SU-DHL-6 (cell line): ENCODE data around the gene CYBC1.

ENCODE experiments used
- H2AFZ ChIP-seq: fragments of 200-600 bp; sonication (generic); 2 replicates; pipeline ENCODE4 v1.6.1; 2014; ENCODE audit warnings: low read depth, mild to moderate bottlenecking, moderate library complexity, mixed read lengths, antibody characterized with exemption, low read length; ENCODE audit not compliant: severe bottlenecking
- H3F3A ChIP-seq: fragments of 200-600 bp; shearing (Covaris generic); 2 replicates; pipeline ENCODE4 v1.6.0; 2016; ENCODE audit warnings: antibody characterized with exemption, mild to moderate bottlenecking; ENCODE audit not compliant: insufficient read depth
- H3K27ac ChIP-seq: fragments of 200-600 bp; sonication (generic); 2 replicates; pipeline ENCODE4 v1.5.1; 2016; ENCODE audit warnings: low read depth, mild to moderate bottlenecking, low read length, moderate library complexity, mixed read lengths
- H3K27me3 ChIP-seq: fragments of 200-600 bp; sonication (generic), shearing (Covaris generic); 2 replicates; pipeline ENCODE4 v1.6.0; 2014; ENCODE audit warnings: mild to moderate bottlenecking, low read length
- H3K36me3 ChIP-seq: fragments of 200-600 bp; sonication (generic); 2 replicates; pipeline ENCODE4 v1.6.1; 2014; ENCODE audit warnings: mild to moderate bottlenecking, low read length, mixed read lengths
- H3K4me2 ChIP-seq: fragments of 300-600, 200-600 bp; shearing (Covaris generic), sonication (generic); 2 replicates; pipeline ENCODE4 v1.6.0; 2014; ENCODE audit warnings: low read length, low read depth, mild to moderate bottlenecking; ENCODE audit not compliant: poor library complexity, severe bottlenecking
- H3K4me3 ChIP-seq: fragments of 200-600 bp; sonication (generic); 2 replicates; pipeline ENCODE4 v1.5.1; 2014; ENCODE audit warnings: antibody characterized with exemption, low read length, mild to moderate bottlenecking, mixed read lengths; ENCODE audit not compliant: insufficient read depth, poor library complexity, severe bottlenecking
- H3K79me2 ChIP-seq: fragments of 200-600 bp; sonication (generic); 2 replicates; pipeline ENCODE4 v1.6.1; 2014; ENCODE audit warnings: mild to moderate bottlenecking, low read length, moderate library complexity; ENCODE audit not compliant: insufficient read depth
- H3K9ac ChIP-seq: fragments of 200-600 bp; sonication (generic); 2 replicates; pipeline ENCODE4 v1.7.0; 2014; ENCODE audit warnings: mild to moderate bottlenecking, low read length
- H3K9me2 ChIP-seq: fragments of 200-600 bp; sonication (generic); replicated peaks from 2 replicates; pipeline ENCODE4 v1.6.1; 2014; ENCODE audit warnings: low read length; ENCODE audit not compliant: insufficient read depth
- H3K9me3 ChIP-seq: fragments of 200-600 bp; sonication (generic); 2 replicates; pipeline ENCODE4 v1.6.1; 2014; ENCODE audit warnings: low read length, mixed read lengths; ENCODE audit not compliant: insufficient read depth
- H4K20me1 ChIP-seq: fragments of 200-600 bp; sonication (generic); 2 replicates; pipeline ENCODE4 v1.6.1; 2014; ENCODE audit warnings: low read depth, mild to moderate bottlenecking, antibody characterized with exemption, low read length, moderate library complexity, mixed read lengths
- CTCF ChIP-seq: fragments of 200-600 bp; sonication (generic); IDR thresholded peaks from one replicate; pipeline ENCODE4 v1.5.1; 2017; ENCODE audit warnings: antibody characterized with exemption, mild to moderate bottlenecking, low read length, moderate library complexity; ENCODE audit not compliant: insufficient read depth, poor library complexity, severe bottlenecking
- EZH2phosphoT487 ChIP-seq: fragments of 200-600 bp; sonication (generic), shearing (Covaris generic); conservative IDR thresholded peaks from 2 replicates; pipeline ENCODE4 v1.6.1; 2018; ENCODE audit warnings: mild to moderate bottlenecking, antibody characterized with exemption, low read length, moderate library complexity, mixed read lengths

CYBC1 gene

GRCh38 chr17:82446649-82447048 is 3.9 kb downstream of the CYBC1 start:
- Histone ChIP-seq H3F3A (peaks cover 26% of the 10 kb centered on the region), H4K20me1 (no peaks in the 10 kb centered on the region), H3K9me3 (no peaks in the 10 kb centered on the region), H3K4me3 (no peak overlapping the region), H3K36me3 (peaks cover 10% of the 10 kb centered on the region; the same call in 1 of the 2 replicates), H3K27me3 (no peaks in the 10 kb centered on the region), H3K9me2 (no peaks in the 10 kb centered on the region), H3K79me2 (peaks cover 20% of the 10 kb centered on the region), H3K27ac (no peak overlapping the region), H3K4me2 (no peak overlapping the region), H2AFZ (no peak overlapping the region), H3K9ac (no peak overlapping the region)
- TF ChIP-seq EZH2phosphoT487 (no peak), CTCF (no peak)

GRCh38 chr17:82446124-82446523 is 4.4 kb downstream of the CYBC1 start:
- Histone ChIP-seq H3K9me3 (no peaks in the 10 kb centered on the region), H3K79me2 (peaks cover 20% of the 10 kb centered on the region), H3K36me3 (peaks cover 10% of the 10 kb centered on the region; the same call in 1 of the 2 replicates), H2AFZ (no peak overlapping the region), H3K27me3 (no peaks in the 10 kb centered on the region), H3K9ac (no peak overlapping the region), H3F3A (peaks cover 32% of the 10 kb centered on the region), H3K4me3 (no peak overlapping the region), H3K9me2 (no peaks in the 10 kb centered on the region), H3K4me2 (no peak overlapping the region), H4K20me1 (no peaks in the 10 kb centered on the region), H3K27ac (no peak overlapping the region)
- TF ChIP-seq EZH2phosphoT487 (no peak), CTCF (no peak)

GRCh38 chr17:82445542-82445941 is 5.0 kb downstream of the CYBC1 start:
- Histone ChIP-seq H3K79me2 (peaks cover 20% of the 10 kb centered on the region), H3K9ac (no peak overlapping the region), H3K9me3 (no peaks in the 10 kb centered on the region), H4K20me1 (no peaks in the 10 kb centered on the region), H3K4me3 (no peak overlapping the region), H3K4me2 (no peak overlapping the region), H3K27ac (no peak overlapping the region), H3F3A (peaks cover 37% of the 10 kb centered on the region), H3K27me3 (no peaks in the 10 kb centered on the region), H2AFZ (no peak overlapping the region), H3K9me2 (no peaks in the 10 kb centered on the region), H3K36me3 (peaks cover 10% of the 10 kb centered on the region; the same call in 1 of the 2 replicates)
- TF ChIP-seq EZH2phosphoT487 (no peak), CTCF (no peak)
